ENCODE results near the gene FOXF1. TPM values are rescaled to one million over a fixed set of nuclear protein-coding genes. Genes with fewer than 3 reads are reported as not detected.

Gene FOXF1
- total RNA-seq, 1 donor from 2014 or later: not detected

- peaks cover 2% of the 10 kb centered on the region for H3K27me3 Mint-ChIP-seq (ENCODE audit: insufficient read depth, low read depth)
- peaks cover 19% of the 10 kb centered on the region for H3K4me1 Mint-ChIP-seq
- Histone ChIP-seq H3K27me3 (no peaks in the 10 kb centered on the region), H3K27ac (no peak overlapping the region), H2AFZ (replicated peaks) (no peak overlapping the region), H3K9ac (no peak overlapping the region), H3K9me3 (ENCODE audit: low read depth) (no peaks in the 10 kb centered on the region), H3K4me1 (no peaks in the 10 kb centered on the region), H3K4me3 (no peak overlapping the region), H3K36me3 (no peaks in the 10 kb centered on the region), H4K20me1 (ENCODE audit: low read depth) (peaks cover 12% of the 10 kb centered on the region), H3F3A (ENCODE audit: low read depth) (no peaks in the 10 kb centered on the region), H3K4me2 (no peak overlapping the region), H3K79me2 (ENCODE audit: low read depth) (no peaks in the 10 kb centered on the region)
- no peak for DNase-seq (ENCODE audit: low spot score)
- H3K27ac Mint-ChIP-seq: no peak overlapping the region
- H3K9me3 Mint-ChIP-seq: no peaks in the 10 kb centered on the region
- TF ChIP-seq, protein P1, sequence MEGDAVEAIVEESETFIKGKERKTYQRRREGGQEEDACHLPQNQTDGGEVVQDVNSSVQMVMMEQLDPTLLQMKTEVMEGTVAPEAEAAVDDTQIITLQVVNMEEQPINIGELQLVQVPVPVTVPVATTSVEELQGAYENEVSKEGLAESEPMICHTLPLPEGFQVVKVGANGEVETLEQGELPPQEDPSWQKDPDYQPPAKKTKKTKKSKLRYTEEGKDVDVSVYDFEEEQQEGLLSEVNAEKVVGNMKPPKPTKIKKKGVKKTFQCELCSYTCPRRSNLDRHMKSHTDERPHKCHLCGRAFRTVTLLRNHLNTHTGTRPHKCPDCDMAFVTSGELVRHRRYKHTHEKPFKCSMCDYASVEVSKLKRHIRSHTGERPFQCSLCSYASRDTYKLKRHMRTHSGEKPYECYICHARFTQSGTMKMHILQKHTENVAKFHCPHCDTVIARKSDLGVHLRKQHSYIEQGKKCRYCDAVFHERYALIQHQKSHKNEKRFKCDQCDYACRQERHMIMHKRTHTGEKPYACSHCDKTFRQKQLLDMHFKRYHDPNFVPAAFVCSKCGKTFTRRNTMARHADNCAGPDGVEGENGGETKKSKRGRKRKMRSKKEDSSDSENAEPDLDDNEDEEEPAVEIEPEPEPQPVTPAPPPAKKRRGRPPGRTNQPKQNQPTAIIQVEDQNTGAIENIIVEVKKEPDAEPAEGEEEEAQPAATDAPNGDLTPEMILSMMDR (IDR thresholded peaks at IDR 0.05): no peak
- no peak for TF ChIP-seq EZH2phosphoT487 (IDR thresholded peaks at IDR 0.05)
- no peak for TF ChIP-seq EZH2 (IDR thresholded peaks at IDR 0.05)
- no peaks in the 10 kb centered on the region for H3K36me3 Mint-ChIP-seq
- H3K4me3 Mint-ChIP-seq: no peak overlapping the region
Observed at GRCh38 chr16:86538196-86538780, 28.0 kb downstream of the FOXF1 start.

- TF ChIP-seq EZH2phosphoT487 (IDR thresholded peaks at IDR 0.05) (no peak), EZH2 (IDR thresholded peaks at IDR 0.05) (no peak)
Observed at GRCh38 chr16:86540894-86541293, 30.6 kb downstream of the FOXF1 start.

GRCh38 chr16:86541560-86541959 lies 31.2 kb downstream of the FOXF1 start:
- no peaks in the 10 kb centered on the region for H3K79me2 ChIP-seq (ENCODE audit: low read depth)
- H3K9me3 Mint-ChIP-seq: no peaks in the 10 kb centered on the region
- H3F3A ChIP-seq (ENCODE audit: low read depth): no peaks in the 10 kb centered on the region
- H3K4me1 Mint-ChIP-seq: peaks cover 10% of the 10 kb centered on the region
- no peak overlapping the region for H3K4me3 ChIP-seq
- no peak for DNase-seq (ENCODE audit: low spot score)
- no peaks in the 10 kb centered on the region for H3K9me3 ChIP-seq (ENCODE audit: low read depth)
- no peak overlapping the region for H2AFZ ChIP-seq (replicated peaks)
- H3K4me1 ChIP-seq: no peaks in the 10 kb centered on the region
- TF ChIP-seq EZH2phosphoT487 (IDR thresholded peaks at IDR 0.05): no peak
- TF ChIP-seq, protein P1 (IDR thresholded peaks at IDR 0.05): no peak
- no peak for TF ChIP-seq EZH2 (IDR thresholded peaks at IDR 0.05)
- peaks cover 9% of the 10 kb centered on the region for H4K20me1 ChIP-seq (ENCODE audit: low read depth)
- H3K4me2 ChIP-seq: no peak overlapping the region
- H3K36me3 Mint-ChIP-seq: no peaks in the 10 kb centered on the region
- H3K27me3 Mint-ChIP-seq (ENCODE audit: insufficient read depth, low read depth): peaks cover 6% of the 10 kb centered on the region
- H3K27ac Mint-ChIP-seq: no peak overlapping the region
- no peak overlapping the region for H3K27ac ChIP-seq
- H3K9ac ChIP-seq: no peak overlapping the region
- no peaks in the 10 kb centered on the region for H3K36me3 ChIP-seq
- H3K4me3 Mint-ChIP-seq: no peak overlapping the region
- no peaks in the 10 kb centered on the region for H3K27me3 ChIP-seq

More at GRCh38 chr16:86540894-86541293, 30.6 kb downstream of the FOXF1 start:
- Histone ChIP-seq H3K27ac (no peak overlapping the region), H3K4me3 (no peak overlapping the region), H4K20me1 (ENCODE audit: low read depth) (peaks cover 12% of the 10 kb centered on the region), H2AFZ (replicated peaks) (no peak overlapping the region), H3K36me3 (no peaks in the 10 kb centered on the region), H3K27me3 (no peaks in the 10 kb centered on the region), H3K4me1 (no peaks in the 10 kb centered on the region), H3K9ac (no peak overlapping the region), H3F3A (ENCODE audit: low read depth) (no peaks in the 10 kb centered on the region), H3K4me2 (no peak overlapping the region), H3K9me3 (ENCODE audit: low read depth) (no peaks in the 10 kb centered on the region), H3K79me2 (ENCODE audit: low read depth) (no peaks in the 10 kb centered on the region)
- Mint-ChIP-seq H3K27ac (no peak overlapping the region), H3K4me1 (peaks cover 15% of the 10 kb centered on the region), H3K4me3 (no peak overlapping the region), H3K36me3 (no peaks in the 10 kb centered on the region), H3K27me3 (ENCODE audit: insufficient read depth, low read depth) (peaks cover 3% of the 10 kb centered on the region), H3K9me3 (no peaks in the 10 kb centered on the region)
- no peak for DNase-seq (ENCODE audit: low spot score)

Measured in neural progenitor cell (in vitro differentiated cells).